Measurements from ENCODE around the gene EFS.

- no peak for TF ChIP-seq CTCF (IDR thresholded peaks at IDR 0.05; ENCODE audit: low read length)
- no peak for TF ChIP-seq EZH2phosphoT487 (IDR thresholded peaks at IDR 0.05; ENCODE audit: low read length)
- TF ChIP-seq EZH2 (optimal IDR thresholded peaks at IDR 0.05; ENCODE audit: low read depth, low read length) = no peak
Measured at GRCh38 chr14:23360496-23360895, 4.5 kb downstream of the EFS start.

Measured in MM.1S (cell line).